Ammon's horn (tissue), 1 donor: ENCODE results near the gene RHD.
A peak's percentile ranks its signal among the peaks of the same experiment; 100 is the strongest.
"Not testable (repeated sequence)": the region's sequence is repeated elsewhere in the genome, so short reads cannot be mapped to it uniquely, and the experiment has no call there.

Source experiments
- DNase-seq: peaks from one replicate; pipeline ENCODE4 v3.0.0-alpha.2; 2016; ENCODE audit warnings: low spot score

Gene RHD

DNA sequence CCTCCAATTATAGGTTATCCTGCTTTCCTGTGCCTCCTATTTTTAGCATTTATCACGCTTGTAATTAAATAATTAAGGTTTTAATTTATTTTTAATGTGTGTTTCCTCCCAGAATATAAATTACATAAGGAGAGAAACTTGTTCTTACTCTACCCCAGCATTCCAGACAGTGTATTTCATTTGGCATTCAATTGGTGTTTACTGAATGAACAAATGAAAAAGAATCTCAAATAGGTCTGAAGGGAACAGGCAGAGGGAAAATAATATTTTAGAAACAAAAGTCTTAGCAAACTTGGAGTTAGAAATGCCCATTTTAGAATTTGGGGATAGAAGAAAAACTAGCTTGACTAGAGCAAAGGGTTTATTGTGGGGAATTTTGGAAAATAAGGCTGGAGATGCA is 15.1 kb upstream of the RHD start:
- no peak for DNase-seq

DNA sequence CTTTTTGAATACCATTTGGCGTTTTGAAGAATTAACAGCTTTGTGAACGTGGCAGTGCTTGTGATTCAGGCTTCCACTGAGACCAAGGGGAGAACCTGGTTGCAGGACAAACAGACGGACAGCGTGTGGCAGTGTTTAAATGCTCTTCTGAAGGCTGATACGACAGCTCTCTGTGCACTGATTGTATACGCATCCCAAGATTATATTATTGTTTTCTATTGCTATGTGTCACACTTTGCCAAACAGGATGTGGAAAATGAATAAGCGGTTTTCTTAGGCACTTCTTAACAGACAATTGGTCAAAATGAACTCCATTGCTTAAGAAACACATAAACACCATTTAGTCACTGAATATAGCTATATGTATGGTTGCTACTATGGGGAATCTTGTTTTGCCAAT is 12.5 kb upstream of the RHD start:
- DNase-seq = not testable (repeated sequence)

DNA sequence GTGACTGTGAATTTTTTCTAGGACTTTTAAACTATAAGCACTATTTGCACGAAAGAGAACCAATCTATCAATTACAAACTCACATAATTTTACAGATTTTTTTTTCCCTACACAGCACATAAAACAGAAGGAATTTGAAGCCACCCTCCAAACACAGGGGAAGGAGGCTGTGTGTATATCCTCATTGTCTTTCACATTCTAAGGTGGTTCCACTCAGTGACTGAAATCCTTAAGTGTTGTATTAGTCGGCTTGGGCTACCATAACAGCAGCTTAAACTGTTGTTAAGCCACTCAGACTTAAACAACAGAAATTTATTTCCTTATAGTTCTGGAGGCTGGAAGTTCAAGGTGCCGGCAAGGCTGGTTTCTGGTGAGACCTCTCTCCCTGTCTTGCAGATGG is 12.0 kb upstream of the RHD start:
- DNase-seq = not testable (repeated sequence)

DNA sequence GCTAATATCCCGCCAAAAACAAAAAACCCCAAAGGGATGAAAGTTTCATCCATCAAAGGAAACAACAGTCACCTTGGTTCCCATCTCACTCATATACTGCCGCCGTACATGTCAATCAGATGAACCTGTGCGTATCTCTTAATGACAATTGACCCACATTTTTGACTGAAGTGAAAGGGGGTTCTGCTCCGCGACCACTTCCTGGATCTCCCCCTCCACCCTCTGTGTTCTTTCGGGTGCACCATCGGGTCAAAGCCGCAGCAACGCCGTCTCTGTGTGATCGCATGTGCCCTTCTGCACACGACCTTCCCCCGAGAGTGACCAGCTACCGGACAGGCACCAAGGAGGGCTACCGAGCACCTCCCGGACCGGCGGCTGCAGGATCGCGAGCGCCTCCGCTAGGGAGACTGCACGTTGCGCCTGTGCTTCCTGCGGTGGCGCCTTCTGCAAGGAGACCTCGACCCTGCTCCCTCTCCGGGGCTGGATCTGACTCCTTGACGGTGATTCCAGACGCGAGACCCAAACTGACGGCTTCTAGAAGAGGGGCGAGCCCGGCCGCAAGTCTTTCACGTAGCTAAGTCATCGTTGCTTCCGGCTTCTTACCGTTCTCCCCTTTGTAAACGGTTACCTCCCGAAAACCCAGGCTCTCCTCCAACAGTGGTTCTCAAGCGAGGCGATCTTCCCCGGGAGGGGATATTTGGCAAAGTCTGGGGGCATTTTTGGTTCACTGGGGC is 5.6 kb upstream of the RHD start:
- DNase-seq = not testable (repeated sequence)

DNA sequence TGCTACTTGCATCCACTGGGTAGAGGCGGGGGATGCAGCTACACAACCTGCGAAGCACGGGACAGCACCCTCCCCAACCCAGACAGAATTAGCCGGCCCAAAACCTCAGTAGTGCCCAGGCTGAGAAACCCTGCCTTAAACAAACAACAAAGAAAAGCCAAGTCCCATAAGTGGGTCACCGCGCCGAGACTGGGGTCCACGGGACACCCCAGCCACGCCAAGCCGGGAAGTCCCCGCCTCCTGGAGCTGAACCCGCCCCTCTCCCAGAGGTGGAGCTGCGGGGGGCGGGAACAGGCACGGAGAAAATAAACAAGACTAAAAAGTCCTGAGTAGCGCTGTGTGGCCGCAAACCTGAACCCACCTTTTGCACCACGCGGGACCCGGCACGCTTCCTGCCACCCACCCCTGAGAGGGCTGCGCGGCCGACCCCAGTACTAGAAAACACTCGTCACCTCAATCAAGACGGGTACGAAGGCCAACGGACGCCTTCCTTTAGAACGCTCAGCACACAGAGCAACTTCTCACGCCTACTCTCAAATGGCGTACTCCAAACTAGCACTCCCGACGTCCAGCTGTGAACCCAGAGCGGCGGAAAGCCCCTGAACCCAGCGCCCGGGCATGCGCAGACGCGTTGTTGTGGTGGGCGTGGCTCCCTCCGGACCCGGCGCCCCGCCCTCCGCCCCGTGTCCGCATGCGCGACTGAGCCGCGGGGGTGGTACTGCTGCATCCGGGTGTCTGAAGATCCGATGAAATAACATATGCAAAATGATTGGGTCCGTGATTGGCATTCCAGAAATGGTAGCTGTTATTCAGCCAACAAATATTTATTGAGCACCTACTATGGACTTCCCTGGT is 4.8 kb upstream of the RHD start:
- DNase-seq = peak; percentile 51

DNA sequence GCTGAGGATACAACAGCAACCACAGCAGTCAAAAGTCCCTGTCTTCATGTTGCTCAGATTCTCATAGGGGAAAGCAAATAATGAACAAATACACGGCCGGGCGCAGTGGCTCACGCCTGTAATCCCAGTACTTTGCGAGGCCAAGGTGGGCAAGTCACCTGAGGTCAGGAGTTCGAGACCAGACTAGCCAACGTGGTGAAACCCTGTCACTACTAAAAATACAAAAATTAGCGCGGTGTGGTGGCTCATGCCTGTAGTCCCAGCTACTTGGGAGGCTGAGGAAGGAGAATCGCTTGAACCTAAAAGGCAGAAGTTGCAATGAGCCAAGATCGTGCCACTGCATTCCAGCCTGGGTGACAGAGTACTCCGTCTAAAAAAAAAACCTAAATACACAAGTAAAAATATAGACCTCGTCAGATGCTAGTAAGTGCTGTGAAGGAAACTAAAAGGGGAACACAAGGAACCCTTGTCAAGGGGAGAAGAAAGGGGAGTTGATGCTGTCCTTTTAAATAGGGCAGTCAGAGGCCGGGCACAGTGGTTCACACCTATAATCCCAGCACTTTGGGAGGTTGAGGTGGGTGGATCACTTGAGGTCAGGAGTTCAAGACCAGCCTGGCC is 4.1 kb upstream of the RHD start:
- DNase-seq = not testable (repeated sequence)

DNA sequence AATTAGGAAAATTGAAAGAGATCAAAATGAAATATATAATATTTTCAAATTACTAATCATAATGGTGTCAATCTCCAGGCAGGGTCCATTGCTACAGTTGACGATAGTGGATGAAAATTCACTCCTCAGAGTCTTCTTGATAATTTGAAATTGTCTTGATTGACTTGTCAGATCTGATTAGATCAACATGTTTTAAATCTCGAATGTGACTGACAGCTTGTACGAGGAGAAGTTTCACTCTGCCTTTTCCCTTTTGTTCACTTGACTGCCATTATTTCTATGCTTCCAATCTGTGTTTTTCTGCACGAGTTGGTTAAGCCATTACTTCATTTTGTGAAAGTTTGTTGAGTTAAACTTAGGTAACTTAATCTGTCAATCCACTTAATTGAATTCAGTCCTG is 3.3 kb downstream of the RHD start:
- not testable (repeated sequence) for DNase-seq

DNA sequence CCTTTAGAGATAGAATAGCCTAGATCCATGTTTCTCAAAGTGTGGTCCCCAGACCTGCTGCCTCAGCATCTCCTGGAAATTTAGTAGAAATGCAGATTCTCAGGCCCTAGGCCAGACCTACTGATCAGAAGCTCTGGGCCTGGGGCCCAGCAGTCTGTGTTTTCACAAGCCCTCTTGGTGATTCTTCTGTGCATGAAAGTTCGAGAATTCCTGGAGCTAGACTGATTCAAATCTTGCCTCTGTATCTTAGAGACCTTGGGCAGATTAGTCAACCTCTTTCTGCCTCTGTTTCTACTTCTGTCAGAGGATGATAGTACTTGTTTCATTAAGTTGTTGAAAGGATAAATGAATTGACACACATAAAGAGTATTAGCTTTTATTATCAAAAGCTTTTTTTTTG is 5.0 kb downstream of the RHD start:
- DNase-seq = not testable (repeated sequence)

DNA sequence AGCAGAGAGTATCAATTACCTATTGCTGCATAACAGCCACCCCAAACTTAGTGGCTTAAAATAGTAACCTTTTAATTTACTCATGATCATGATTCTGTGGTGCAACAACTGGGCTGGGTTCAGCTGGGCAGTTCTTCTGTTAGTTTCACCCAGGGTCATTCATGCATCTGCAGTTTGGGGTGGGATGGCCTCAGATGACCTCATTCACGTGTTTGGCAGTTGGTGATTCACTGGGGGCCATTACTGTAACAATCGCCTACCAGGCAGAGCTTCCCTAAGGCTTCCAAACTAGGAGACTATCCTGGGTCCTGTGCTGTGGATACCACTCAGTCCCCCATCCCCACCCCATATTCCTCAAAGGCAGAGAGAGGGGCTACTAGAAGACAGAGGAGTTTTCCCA is 6.0 kb downstream of the RHD start:
- not testable (repeated sequence) for DNase-seq

DNA sequence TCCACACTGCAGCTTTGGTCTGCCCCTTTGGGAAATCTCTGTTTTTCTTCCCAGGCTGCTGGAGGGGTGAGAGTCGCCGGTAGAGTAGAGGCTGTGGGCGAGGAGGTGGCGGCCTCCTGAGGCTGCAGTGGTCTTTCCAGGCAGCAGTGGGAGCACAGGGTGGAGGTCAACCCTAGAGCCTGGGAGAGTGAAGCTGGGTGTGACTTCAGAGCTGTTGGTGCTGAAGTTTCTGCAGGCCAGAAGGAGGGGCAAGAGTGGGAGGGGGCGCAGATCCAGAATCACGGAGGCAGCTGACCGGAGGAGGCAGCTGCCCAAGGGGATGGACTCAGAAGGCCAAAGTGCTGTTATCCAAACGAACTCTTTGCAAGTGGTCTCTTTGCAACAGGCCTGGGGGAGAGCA is 6.5 kb downstream of the RHD start:
- DNase-seq = not testable (repeated sequence)

DNA sequence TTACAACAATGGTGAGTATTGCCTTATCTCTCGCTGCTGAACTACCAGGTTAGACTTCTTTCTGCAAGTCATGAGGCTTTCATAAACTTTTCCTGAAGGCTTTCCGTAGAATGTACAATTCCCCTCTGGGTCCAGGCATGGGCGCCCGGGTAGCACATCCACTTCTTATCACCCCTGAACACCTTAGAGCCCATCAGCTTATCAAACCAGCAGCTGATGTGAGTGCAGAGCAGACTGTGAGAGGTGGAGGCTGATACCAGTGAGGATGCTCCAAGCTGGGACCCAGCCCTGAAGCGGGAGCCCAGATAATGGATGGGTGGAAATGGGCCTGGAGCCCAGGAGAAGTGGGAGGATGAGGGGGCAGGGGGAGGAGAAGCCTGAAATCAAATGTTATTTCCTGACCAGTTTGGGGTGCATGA is 7.4 kb downstream of the RHD start:
- not testable (repeated sequence) for DNase-seq

DNA sequence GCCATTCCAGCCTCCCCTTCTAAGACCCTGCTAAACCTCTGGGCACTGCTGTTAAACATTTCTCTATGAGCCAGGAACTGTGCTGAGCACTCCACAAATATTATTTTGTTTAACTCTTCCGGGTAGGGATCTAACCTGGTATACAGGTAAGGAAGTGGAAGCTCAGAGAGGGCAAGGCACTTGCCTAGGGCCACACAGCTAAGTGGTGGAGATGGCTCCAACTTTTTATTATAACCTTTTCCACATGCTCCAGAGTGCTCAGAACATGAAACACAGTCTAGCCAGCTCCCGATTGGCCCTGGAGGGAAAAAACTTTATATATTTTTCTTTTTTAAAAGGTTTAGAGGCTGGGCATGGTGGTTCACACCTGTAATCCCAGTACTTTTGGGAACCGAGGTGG is 13.6 kb downstream of the RHD start:
- DNase-seq = not testable (repeated sequence)

DNA sequence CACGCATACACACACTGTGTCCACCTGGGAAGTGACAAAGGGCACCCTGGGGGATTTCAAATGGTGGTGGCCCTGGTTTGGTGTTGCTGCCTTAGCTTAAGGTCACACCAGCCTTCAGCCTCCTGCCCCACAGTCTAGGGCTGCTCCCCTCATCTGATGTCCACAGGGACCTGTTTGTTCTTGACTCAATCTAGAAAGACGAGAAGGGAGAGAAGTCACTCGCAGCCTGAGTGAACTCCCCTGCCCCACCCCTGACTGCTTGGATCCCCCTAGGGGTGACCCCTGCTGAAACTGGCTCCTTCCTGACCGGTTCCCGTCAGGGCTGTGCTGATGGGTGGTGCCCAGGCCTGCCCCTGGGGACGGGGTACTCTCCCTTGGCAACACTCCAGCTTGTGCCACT is 14.9 kb downstream of the RHD start:
- not testable (repeated sequence) for DNase-seq

DNA sequence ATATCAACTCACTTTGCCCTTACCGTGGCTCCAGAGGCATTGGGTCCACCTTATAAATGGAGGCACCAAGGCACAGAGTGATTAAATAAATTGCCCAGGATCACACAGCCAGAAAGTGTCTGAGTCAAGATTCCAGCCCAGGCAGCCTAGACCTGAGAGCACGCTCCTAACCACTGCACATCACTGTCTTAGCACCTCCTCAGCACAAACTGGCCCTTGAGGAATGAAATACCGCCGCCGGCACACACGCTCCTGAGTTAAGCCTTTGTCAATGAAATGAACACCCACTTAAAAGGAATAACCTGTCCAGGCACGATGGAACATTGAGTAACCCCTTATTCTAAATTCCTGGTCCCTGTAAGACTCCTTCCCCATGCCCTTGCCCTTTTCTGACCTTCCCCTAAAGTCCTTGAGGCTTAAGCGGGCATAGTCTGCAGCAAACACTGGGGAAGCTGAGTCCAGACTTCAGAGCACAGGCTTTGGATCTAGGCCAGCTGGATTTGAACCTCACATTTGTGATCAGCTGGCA is 16.3 kb downstream of the RHD start:
- not testable (repeated sequence) for DNase-seq

DNA sequence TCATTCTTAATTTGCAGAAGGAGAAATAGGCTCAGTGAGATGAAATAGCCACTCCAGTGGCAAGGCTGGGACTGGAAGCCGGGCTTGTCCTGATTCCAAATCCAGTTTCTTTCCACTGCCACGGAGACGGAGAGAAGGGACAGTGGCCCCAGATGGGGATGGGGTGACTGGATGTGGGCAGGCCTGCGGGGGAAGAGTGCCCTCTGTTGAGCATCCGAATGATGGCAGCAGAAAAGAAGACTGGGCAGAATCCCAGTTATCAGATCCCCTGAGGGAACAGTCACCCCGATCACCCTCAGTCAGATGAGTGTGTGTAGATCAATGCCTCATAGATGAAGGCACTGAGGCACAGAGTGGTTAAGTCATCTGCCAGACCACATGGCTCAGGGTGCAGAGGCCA is 17.7 kb downstream of the RHD start:
- DNase-seq = not testable (repeated sequence)

DNA sequence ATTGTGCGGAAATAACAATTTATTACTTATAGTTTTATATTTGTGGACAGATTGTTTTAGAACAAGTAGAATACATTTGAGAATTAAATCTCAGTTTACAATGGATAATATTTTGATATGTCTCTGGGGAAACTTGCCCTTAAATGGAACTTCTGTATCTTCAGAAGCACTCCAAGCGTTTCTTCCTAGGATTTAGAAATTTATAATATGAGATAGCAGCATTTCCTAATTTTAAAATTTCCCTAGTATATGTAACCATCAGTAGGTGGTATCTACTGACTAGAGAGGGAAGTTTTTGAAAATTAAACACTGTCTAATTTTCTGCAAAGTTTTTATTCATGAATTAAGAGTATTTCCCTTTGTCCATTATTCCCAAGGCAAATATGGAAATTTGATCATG is 21.1 kb downstream of the RHD start:
- DNase-seq = not testable (repeated sequence)

DNA sequence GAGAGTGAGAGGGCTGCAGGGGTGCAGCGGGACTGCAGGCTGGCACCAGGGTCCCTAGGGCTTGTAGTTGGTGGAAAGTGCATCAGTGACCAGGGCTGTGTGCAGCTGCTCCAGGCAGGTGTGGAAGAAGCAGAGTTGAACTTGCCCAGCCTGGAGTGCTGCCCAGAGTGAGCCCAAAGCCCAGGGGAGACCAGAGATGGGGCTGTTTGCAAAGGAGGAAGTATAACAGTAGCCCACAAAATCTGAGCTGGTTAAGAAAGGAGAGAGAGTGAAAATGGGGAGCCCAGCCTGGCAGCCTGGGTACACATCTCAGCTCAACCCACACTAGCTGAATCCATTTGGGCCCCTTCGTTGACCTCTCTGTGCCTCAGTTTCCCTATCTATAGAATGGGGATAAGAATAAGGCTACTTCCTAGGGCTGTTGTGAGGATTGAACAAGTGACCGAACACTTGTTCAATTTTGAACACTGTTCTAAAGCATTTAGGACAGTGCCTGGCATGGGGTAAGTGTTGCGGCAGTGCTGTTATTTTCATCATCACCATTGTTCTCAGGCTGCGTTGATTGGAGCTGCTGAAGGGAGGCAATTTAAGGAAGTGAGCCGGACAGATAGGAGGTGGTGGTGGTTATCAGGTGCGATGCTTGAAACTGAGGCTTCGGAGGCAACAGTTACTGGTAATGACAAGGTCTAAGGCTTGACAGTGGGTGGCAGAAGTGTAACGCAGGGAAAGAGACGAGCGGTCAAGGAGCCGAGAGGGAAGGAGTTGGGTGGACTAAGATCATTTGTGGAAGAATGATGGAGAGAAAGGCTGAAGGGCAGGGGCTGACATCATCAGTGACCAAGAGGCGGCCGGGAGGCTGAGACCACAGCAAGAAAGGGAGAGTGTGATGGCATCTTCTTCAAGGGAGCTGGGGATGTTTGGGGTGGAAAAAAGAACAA is 22.8 kb downstream of the RHD start:
- DNase-seq = not testable (repeated sequence)

DNA sequence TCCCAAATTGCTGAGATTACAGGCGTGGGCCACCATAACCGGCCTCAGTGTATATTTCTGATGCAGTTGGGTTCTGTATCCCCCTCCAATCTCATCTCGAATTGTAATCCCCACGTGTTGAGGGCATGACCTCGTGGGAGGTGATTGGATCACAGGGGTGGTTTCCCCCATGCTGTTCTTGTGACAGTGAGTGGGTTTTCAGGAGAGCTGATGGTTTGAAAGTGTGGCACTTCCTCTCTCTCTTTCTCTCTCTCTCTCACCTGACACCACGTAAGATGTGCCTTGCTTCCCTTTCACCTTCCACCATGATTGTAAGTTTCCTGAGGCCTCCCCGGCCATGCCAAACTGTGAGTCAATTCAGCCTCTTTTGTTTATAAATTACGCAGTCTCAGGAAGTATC is 24.2 kb downstream of the RHD start:
- not testable (repeated sequence) for DNase-seq

DNA sequence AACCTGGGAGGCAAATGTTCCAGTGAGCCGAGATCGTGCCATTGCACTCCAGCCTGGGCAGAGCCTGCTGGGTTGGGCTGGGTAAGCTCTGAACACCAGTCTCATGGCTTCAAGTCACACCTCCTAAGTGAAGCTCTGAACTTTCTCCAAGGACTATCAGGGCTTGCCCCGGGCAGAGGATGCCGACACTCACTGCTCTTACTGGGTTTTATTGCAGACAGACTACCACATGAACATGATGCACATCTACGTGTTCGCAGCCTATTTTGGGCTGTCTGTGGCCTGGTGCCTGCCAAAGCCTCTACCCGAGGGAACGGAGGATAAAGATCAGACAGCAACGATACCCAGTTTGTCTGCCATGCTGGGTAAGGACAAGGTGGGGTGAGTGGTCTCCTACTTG is 28.4 kb downstream of the RHD start:
- not testable (repeated sequence) for DNase-seq

DNA sequence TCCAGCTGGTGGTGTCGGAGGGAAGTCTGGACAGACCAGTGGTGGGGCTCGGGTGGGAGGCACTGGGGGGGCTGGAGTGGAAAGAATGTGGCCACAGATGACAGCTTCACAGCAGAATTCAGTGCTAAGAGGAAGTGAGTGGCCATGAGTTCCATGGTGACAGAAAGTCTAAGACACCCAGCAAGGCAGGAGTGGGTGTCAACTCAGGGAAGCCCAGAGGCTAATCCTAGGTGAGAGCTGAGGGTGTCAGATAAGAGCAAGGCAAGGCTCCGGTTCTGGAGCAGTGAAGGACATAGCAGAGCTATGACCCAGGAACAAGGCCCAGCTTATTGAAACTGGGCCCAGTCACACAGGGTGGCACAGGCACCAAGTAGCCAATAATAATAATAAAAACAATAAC is 30.0 kb downstream of the RHD start:
- DNase-seq = not testable (repeated sequence)

DNA sequence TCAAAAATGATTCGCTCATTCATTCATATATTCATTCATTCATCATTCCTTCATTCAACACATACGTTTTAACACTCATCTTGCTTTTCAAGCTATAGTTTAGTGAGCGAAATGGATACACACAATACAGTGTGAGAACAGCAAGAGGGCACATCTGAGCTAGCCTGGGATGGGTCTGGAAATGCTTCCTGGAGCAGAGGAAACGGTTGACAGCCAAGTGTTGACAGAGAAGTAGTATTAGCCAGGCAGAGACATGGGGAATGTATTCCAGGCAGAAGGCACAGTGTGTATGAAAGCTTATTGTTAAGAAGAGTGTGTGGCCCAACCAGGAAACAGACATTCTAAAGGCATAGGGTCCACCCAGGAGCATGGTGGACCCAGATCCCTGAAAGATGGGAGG is 32.6 kb downstream of the RHD start:
- not testable (repeated sequence) for DNase-seq
